Measurements from ENCODE around the gene ATP6V1B1. TPM values are rescaled to one million over a fixed set of nuclear protein-coding genes. Genes with fewer than 3 reads are reported as not detected.

Gene ATP6V1B1
- total RNA-seq, 3 donors from 2014 or later (not counting 1 experiment from before 2014, with no cell fraction given), result not detected

- H3K27me3 ChIP-seq (ENCODE audit: control insufficient read depth, insufficient read depth, low read length), result no peaks in the 10 kb centered on the region
- no peaks in the 10 kb centered on the region for H3K9me3 ChIP-seq (ENCODE audit: control insufficient read depth, insufficient read depth, low read length)
- H3K9me3 Mint-ChIP-seq, result no peaks in the 10 kb centered on the region
- WGBS (ENCODE audit: insufficient coverage), result 96% methylated on average over 1 of the region's 1 CpG
- no peak overlapping the region for H3K4me3 ChIP-seq (ENCODE audit: low read length)
- no peak overlapping the region for H3K27ac ChIP-seq (ENCODE audit: low read length)
- TF ChIP-seq CTCF (IDR thresholded peaks at IDR 0.05), result no peak
- peaks cover 34% of the 10 kb centered on the region for H3K36me3 ChIP-seq (ENCODE audit: control insufficient read depth, insufficient read depth, low read length)
- no peak overlapping the region for H3K27ac Mint-ChIP-seq
- peaks cover 10% of the 10 kb centered on the region for H3K4me1 ChIP-seq (ENCODE audit: control insufficient read depth, insufficient read depth, low read length)
- no peaks in the 10 kb centered on the region for H3K36me3 Mint-ChIP-seq
- H3K4me3 Mint-ChIP-seq, result no peak overlapping the region
- H3K4me1 Mint-ChIP-seq, result peaks cover 6 to 10% of the 10 kb centered on the region in 2 donors
- DNase-seq, result peak in 1 of 2 donors; percentile 1
- no peaks in the 10 kb centered on the region for H3K27me3 Mint-ChIP-seq (ENCODE audit: low read depth in 2 of 2)
- intact Hi-C loops (cut with micrococcal nuclease), result loop anchor here (1.0 to 2.0 kb wide), 2 partner anchors 9 to 21 kb away; no protein-coding TSS in a partner anchor
- ATAC-seq, result no peak
These were observed 50.3 kb downstream of the ATP6V1B1 start for GRCh38 chr2:70985956-70986355.

GRCh38 chr2:70986499-70987189 lies 50.9 kb downstream of the ATP6V1B1 start:
- ATAC-seq (no peak), DNase-seq (peak in 1 of 2 donors; percentile 7)
- H3K4me1 Mint-ChIP-seq, result peaks cover 10 to 16% of the 10 kb centered on the region in 2 donors
- Histone ChIP-seq H3K4me3 (ENCODE audit: low read length) (no peak overlapping the region), H3K27me3 (ENCODE audit: control insufficient read depth, insufficient read depth, low read length) (no peaks in the 10 kb centered on the region), H3K27ac (ENCODE audit: low read length) (no peak overlapping the region), H3K4me1 (ENCODE audit: control insufficient read depth, insufficient read depth, low read length) (peaks cover 13% of the 10 kb centered on the region), H3K9me3 (ENCODE audit: control insufficient read depth, insufficient read depth, low read length) (no peaks in the 10 kb centered on the region), H3K36me3 (ENCODE audit: control insufficient read depth, insufficient read depth, low read length) (peaks cover 40% of the 10 kb centered on the region)
- no peaks in the 10 kb centered on the region for H3K36me3 Mint-ChIP-seq
- intact Hi-C loops (cut with micrococcal nuclease), result no loop called here
- H3K9me3 Mint-ChIP-seq, result no peaks in the 10 kb centered on the region
- H3K27ac Mint-ChIP-seq, result no peak overlapping the region
- WGBS (ENCODE audit: insufficient coverage), result 77% methylated on average over 4 of the region's 4 CpGs
- no peak overlapping the region for H3K4me3 Mint-ChIP-seq
- no peak for TF ChIP-seq CTCF (IDR thresholded peaks at IDR 0.05)
- no peaks in the 10 kb centered on the region for H3K27me3 Mint-ChIP-seq (ENCODE audit: low read depth in 2 of 2)

DNA sequence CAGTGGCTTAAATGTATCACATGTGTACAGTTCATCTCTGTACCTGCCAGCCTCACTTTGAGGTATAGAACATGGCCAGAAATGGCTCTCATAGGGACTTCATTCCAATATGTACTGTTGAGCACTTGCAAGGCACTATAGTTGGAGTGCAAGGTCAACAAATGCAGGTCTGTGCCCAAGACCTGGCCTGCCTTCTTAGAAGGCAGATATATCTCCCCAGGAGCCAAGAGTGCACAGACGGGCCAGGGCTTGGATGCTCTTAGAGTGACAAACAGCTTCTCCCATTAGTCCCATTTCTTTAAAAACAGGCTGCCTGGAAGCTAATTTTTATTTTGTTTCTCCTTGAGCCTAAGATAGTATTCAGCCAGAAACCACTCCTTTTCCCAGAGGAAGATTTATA lies 51.7 kb downstream of the ATP6V1B1 start:
- H3K4me3 ChIP-seq (ENCODE audit: low read length), result no peak overlapping the region
- Mint-ChIP-seq H3K27ac (no peak overlapping the region), H3K36me3 (no peaks in the 10 kb centered on the region), H3K9me3 (no peaks in the 10 kb centered on the region), H3K27me3 (ENCODE audit: low read depth in 2 of 2) (no peaks in the 10 kb centered on the region), H3K4me3 (no peak overlapping the region), H3K4me1 (peaks cover 12 to 19% of the 10 kb centered on the region in 2 donors)
- H3K4me1 ChIP-seq (ENCODE audit: control insufficient read depth, insufficient read depth, low read length), result peaks cover 16% of the 10 kb centered on the region
- TF ChIP-seq CTCF (IDR thresholded peaks at IDR 0.05), result no peak
- no peaks in the 10 kb centered on the region for H3K9me3 ChIP-seq (ENCODE audit: control insufficient read depth, insufficient read depth, low read length)
- no peaks in the 10 kb centered on the region for H3K27me3 ChIP-seq (ENCODE audit: control insufficient read depth, insufficient read depth, low read length)
- ATAC-seq, result no peak
- intact Hi-C loops (cut with micrococcal nuclease), result no loop called here
- H3K36me3 ChIP-seq (ENCODE audit: control insufficient read depth, insufficient read depth, low read length), result peaks cover 40% of the 10 kb centered on the region
- no peak overlapping the region for H3K27ac ChIP-seq (ENCODE audit: low read length)
- 100% methylated on average over 1 of the region's 1 CpG for whole genome bisulfite sequencing (ENCODE audit: insufficient coverage)
- DNase-seq, result no peak

- no peaks in the 10 kb centered on the region for H3K9me3 Mint-ChIP-seq
- Histone ChIP-seq H3K27ac (ENCODE audit: low read length) (no peak overlapping the region), H3K36me3 (ENCODE audit: control insufficient read depth, insufficient read depth, low read length) (peaks cover 40% of the 10 kb centered on the region), H3K4me3 (ENCODE audit: low read length) (no peak overlapping the region), H3K27me3 (ENCODE audit: control insufficient read depth, insufficient read depth, low read length) (no peaks in the 10 kb centered on the region), H3K4me1 (ENCODE audit: control insufficient read depth, insufficient read depth, low read length) (peaks cover 21% of the 10 kb centered on the region), H3K9me3 (ENCODE audit: control insufficient read depth, insufficient read depth, low read length) (no peaks in the 10 kb centered on the region)
- DNase-seq (peak in 1 of 2 donors; percentile 12), ATAC-seq (no peak)
- H3K27ac Mint-ChIP-seq, result no peak overlapping the region
- H3K36me3 Mint-ChIP-seq, result no peaks in the 10 kb centered on the region
- H3K4me1 Mint-ChIP-seq, result peaks cover 17 to 25% of the 10 kb centered on the region in 2 donors
- WGBS (ENCODE audit: insufficient coverage), result 91% methylated on average over 4 of the region's 4 CpGs
- no peak for TF ChIP-seq CTCF (IDR thresholded peaks at IDR 0.05)
- intact Hi-C loops (cut with micrococcal nuclease), result no loop called here
- H3K4me3 Mint-ChIP-seq, result no peak overlapping the region
- H3K27me3 Mint-ChIP-seq (ENCODE audit: low read depth in 2 of 2), result no peaks in the 10 kb centered on the region
These were observed 52.5 kb downstream of the ATP6V1B1 start for GRCh38 chr2:70988151-70988550.

All from natural killer cell (primary cell).